ENCODE data around the gene REV1. TPM values are rescaled to one million over a fixed set of nuclear protein-coding genes. Genes with fewer than 3 reads are reported as not detected.

Gene REV1
- total RNA-seq, 6 experiments from 2014 or later, result 12.6 to 21.6 (median 13.6) TPM

GRCh38 chr2:99520813-99521212 is 31.0 kb upstream of the REV1 start:
- TF ChIP-seq POLR2A (IDR thresholded peaks at IDR 0.05) (no peak), CTCF (IDR thresholded peaks at IDR 0.05) (no peak)
- no peaks in the 10 kb centered on the region for H3K36me3 ChIP-seq
- intact Hi-C loops (cut with DNase I), result no loop called here
- H3K9me3 ChIP-seq, result no peaks in the 10 kb centered on the region
- ATAC-seq (no peak), DNase-seq (no peak)
- H3K4me1 ChIP-seq, result no peaks in the 10 kb centered on the region
- H3K27me3 ChIP-seq, result no peaks in the 10 kb centered on the region
- no peak overlapping the region for H3K27ac ChIP-seq
- 61% methylated on average over 3 of the region's 3 CpGs for WGBS (ENCODE audit: insufficient coverage, low coverage, low lambda C conversion rate, missing lambda C conversion rate)
- H3K4me3 ChIP-seq, result no peak overlapping the region

GRCh38 chr2:99520195-99520594 is 30.4 kb upstream of the REV1 start:
- no peak for TF ChIP-seq POLR2A (IDR thresholded peaks at IDR 0.05)
- no peak for TF ChIP-seq CTCF (IDR thresholded peaks at IDR 0.05)
- Histone ChIP-seq H3K9me3 (no peaks in the 10 kb centered on the region), H3K27me3 (no peaks in the 10 kb centered on the region), H3K4me3 (no peak overlapping the region), H3K27ac (no peak overlapping the region), H3K36me3 (no peaks in the 10 kb centered on the region), H3K4me1 (no peaks in the 10 kb centered on the region)
- ATAC-seq, result no peak
- intact Hi-C loops (cut with DNase I), result no loop called here
- 90% methylated on average over 1 of the region's 4 CpGs for WGBS (ENCODE audit: insufficient coverage, low coverage, low lambda C conversion rate, missing lambda C conversion rate)
- DNase-seq, result no peak

GRCh38 chr2:99514357-99514756 is 24.5 kb upstream of the REV1 start:
- Histone ChIP-seq H3K27me3 (no peaks in the 10 kb centered on the region), H3K4me3 (no peak overlapping the region), H3K36me3 (no peaks in the 10 kb centered on the region), H3K9me3 (no peaks in the 10 kb centered on the region), H3K27ac (no peak overlapping the region), H3K4me1 (no peaks in the 10 kb centered on the region)
- TF ChIP-seq CTCF (IDR thresholded peaks at IDR 0.05), result no peak
- TF ChIP-seq POLR2A (IDR thresholded peaks at IDR 0.05), result no peak
- 46% methylated on average over 4 of the region's 4 CpGs for WGBS (ENCODE audit: insufficient coverage, low coverage, low lambda C conversion rate, missing lambda C conversion rate)
- no peak for DNase-seq
- intact Hi-C loops (cut with DNase I), result no loop called here
- no peak for ATAC-seq

- no peak overlapping the region for H3K27ac ChIP-seq
- no peak for DNase-seq
- no peaks in the 10 kb centered on the region for H3K4me1 ChIP-seq
- no peak for TF ChIP-seq CTCF (IDR thresholded peaks at IDR 0.05)
- no peak for TF ChIP-seq POLR2A (IDR thresholded peaks at IDR 0.05)
- ATAC-seq, result no peak
- intact Hi-C loops (cut with DNase I), result no loop called here
- no peak overlapping the region for H3K4me3 ChIP-seq
- no peaks in the 10 kb centered on the region for H3K27me3 ChIP-seq
- WGBS (ENCODE audit: insufficient coverage, low coverage, low lambda C conversion rate, missing lambda C conversion rate), result 80% methylated on average over 1 of the region's 1 CpG
- no peaks in the 10 kb centered on the region for H3K36me3 ChIP-seq
- H3K9me3 ChIP-seq, result no peaks in the 10 kb centered on the region
Observed at GRCh38 chr2:99512181-99512591, 22.4 kb upstream of the REV1 start.

- Histone ChIP-seq H3K4me3 (no peak overlapping the region), H3K9me3 (no peaks in the 10 kb centered on the region), H3K4me1 (no peaks in the 10 kb centered on the region), H3K27me3 (no peaks in the 10 kb centered on the region), H3K27ac (no peak overlapping the region), H3K36me3 (no peaks in the 10 kb centered on the region)
- ATAC-seq (no peak), DNase-seq (no peak)
- TF ChIP-seq CTCF (IDR thresholded peaks at IDR 0.05) (no peak), POLR2A (IDR thresholded peaks at IDR 0.05) (no peak)
- intact Hi-C loops (cut with DNase I), result no loop called here
- WGBS (ENCODE audit: insufficient coverage, low coverage, low lambda C conversion rate, missing lambda C conversion rate), result 76% methylated on average over 4 of the region's 4 CpGs
Observed at GRCh38 chr2:99509387-99509786, 19.6 kb upstream of the REV1 start.
